Activated naive CD4-positive, alpha-beta T cell treated with anti-CD3 and anti-CD28 coated beads, Interleukin-2, amount 50 U/mL, for 24 hours (primary cell): ENCODE results near the gene NANS.
"Not testable (repeated sequence)": the region's sequence is repeated elsewhere in the genome, so short reads cannot be mapped to it uniquely, and the experiment has no call there.

Experiments
- H3K27ac Mint-ChIP-seq: one replicate; pipeline ENCODE4 v1.8.0; 2021; ENCODE audit warnings: mild to moderate bottlenecking, mixed read lengths
- H3K27me3 Mint-ChIP-seq: one replicate; pipeline ENCODE4 v1.8.0; 2021; ENCODE audit warnings: mixed read lengths
- H3K36me3 Mint-ChIP-seq: one replicate; pipeline ENCODE4 v1.8.0; 2021; ENCODE audit warnings: mixed read lengths
- H3K4me1 Mint-ChIP-seq: one replicate; pipeline ENCODE4 v1.8.0; 2021; ENCODE audit warnings: mixed read lengths
- H3K4me3 Mint-ChIP-seq: one replicate; pipeline ENCODE4 v1.8.0; 2021; ENCODE audit warnings: mild to moderate bottlenecking, mixed read lengths
- H3K9me3 Mint-ChIP-seq: one replicate; pipeline ENCODE4 v1.8.0; 2021; ENCODE audit warnings: mixed read lengths

Gene NANS

DNA sequence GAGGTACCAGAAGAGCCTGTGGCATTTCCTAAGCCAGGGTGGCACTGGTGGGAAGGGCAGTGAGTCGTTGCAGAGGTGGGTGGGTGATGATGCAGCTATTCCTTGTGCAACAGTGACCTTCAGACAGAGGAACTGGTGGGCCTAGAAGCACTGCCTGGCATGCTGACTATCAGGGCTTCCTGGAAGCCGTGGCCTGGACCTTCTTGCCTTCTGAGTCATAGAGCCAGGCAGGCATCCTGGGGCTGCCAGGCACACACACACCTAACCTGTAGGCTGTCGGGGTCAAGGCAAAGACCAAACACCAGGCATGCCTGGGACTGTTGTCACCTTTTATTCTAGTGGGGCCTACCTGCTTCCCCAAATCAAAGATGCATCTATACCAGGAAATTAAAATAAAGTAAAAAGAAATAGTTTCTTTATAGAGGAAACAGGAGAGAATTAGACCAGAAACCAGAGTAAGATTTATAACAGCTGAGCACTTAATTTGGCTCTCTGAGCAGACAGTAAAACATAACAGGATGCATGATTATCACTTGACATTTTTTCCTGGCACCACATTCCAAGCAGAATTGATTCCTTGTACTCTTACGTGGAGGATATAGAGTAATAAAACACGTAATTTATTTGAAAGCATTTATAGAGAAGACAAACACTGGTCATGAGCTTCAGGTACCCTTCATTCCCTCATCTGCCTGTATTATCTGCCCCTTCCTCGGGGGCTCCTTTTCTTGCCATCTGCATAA is 25.1 kb downstream of the NANS start:
- Mint-ChIP-seq H3K27ac (peak overlapping the region; percentile 77), H3K36me3 (peaks cover 20% of the 10 kb centered on the region), H3K27me3 (no peaks in the 10 kb centered on the region), H3K4me3 (peak overlapping the region; percentile 36), H3K4me1 (peaks cover 68% of the 10 kb centered on the region), H3K9me3 (no peaks in the 10 kb centered on the region)

DNA sequence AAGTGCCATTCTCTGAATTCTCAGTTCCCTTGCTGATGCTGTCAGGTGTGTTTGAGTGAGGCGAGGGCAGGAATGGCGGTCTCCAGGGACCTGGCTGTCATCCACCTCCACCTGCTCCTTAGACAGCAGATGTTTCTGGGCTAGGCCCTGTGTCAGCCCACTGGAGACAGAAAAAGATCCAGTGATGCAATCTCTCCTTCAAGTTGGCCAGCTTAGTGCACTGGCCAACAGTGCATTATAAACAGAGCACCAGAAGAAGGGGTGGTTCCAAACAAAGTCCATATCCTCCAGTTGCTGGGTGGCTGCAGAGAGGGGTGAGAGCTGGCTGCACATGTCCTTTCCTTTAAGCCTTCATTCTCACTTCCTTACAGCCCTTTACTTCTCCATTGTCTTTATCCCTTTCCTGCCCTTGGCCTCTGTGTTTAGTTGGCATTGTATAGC is 26.5 kb downstream of the NANS start:
- no peak overlapping the region for H3K4me3 Mint-ChIP-seq
- no peaks in the 10 kb centered on the region for H3K9me3 Mint-ChIP-seq
- peaks cover 61% of the 10 kb centered on the region for H3K4me1 Mint-ChIP-seq
- peak overlapping the region; percentile 15 for H3K27ac Mint-ChIP-seq
- peaks cover 18% of the 10 kb centered on the region for H3K36me3 Mint-ChIP-seq
- H3K27me3 Mint-ChIP-seq: no peaks in the 10 kb centered on the region

DNA sequence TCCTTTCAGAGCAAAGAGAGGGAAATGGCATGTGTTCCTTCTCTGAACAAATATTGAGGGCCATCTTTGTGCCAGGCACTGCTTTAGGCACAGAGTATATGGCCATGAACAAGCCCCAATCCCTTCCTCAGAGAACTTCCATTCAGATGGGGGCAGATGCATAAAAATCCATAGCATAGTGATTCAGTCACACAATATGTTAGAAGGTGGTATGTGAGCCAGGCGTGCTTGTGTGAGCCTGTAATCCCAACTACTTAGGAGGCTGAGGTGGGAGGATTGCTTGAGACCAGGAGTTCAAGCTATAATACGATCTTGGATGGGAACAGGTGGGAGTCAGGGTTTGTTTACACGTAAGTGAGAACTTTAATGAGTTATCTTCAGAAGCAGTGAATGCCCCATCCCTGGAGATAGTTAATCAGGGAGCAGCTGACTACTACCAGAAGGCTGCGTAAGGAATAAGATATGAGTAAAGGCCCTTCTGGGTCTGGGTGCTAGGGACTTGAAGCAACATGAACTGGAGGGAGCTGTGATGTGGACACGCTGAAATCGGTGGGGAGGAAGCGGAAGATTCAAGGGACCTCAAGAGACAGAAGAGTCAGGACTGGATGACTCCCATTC is 27.1 kb downstream of the NANS start:
- Mint-ChIP-seq H3K9me3 (no peaks in the 10 kb centered on the region), H3K4me3 (no peak overlapping the region), H3K27me3 (no peaks in the 10 kb centered on the region), H3K36me3 (peaks cover 16% of the 10 kb centered on the region), H3K4me1 (peaks cover 59% of the 10 kb centered on the region), H3K27ac (peak overlapping the region; percentile 15)

DNA sequence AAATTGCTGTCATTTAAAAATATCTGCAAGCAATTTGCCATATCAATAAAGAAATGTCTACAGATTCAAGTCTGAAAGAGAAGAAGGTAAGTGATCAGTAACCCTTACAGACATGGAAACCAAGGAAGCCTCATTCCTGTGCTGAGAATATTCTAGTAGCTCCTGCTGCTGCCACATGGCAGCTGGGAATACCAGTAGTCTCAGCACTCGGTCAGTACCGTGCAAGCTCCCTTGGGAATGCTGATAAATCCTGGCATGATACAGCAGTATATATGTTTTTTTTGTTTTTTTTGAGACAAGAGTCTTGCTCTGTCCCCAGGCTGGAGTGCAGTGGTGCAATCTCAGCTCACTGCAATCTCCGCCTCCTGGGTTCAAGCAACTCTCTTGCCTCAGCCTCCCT is 27.9 kb downstream of the NANS start:
- peaks cover 55% of the 10 kb centered on the region for H3K4me1 Mint-ChIP-seq
- H3K9me3 Mint-ChIP-seq: no peaks in the 10 kb centered on the region
- peaks cover 16% of the 10 kb centered on the region for H3K36me3 Mint-ChIP-seq
- H3K4me3 Mint-ChIP-seq: no peak overlapping the region
- H3K27me3 Mint-ChIP-seq: no peaks in the 10 kb centered on the region
- H3K27ac Mint-ChIP-seq: no peak overlapping the region

DNA sequence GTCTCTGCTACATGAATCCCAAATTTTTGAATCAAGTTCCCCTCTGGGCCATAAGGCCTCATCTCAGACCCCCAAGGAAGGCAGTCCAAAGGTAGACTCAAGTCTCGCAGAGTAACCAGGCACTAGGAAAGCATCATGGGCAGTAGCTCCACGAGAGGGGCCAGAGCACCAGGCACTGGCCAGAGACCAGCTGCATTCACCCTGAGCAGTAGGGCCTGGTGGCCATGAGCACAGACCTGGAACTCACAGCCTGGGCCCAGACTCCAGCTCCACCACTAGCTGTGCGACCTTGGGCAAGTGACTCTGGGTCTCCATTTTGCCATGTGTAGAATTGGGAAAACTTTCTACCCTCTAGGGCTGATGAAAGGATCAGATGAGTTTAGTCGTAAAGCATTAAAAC is 28.5 kb downstream of the NANS start:
- H3K36me3 Mint-ChIP-seq: peaks cover 18% of the 10 kb centered on the region
- H3K4me1 Mint-ChIP-seq: peaks cover 62% of the 10 kb centered on the region
- no peaks in the 10 kb centered on the region for H3K27me3 Mint-ChIP-seq
- H3K9me3 Mint-ChIP-seq: no peaks in the 10 kb centered on the region
- peak overlapping the region; percentile 43 for H3K27ac Mint-ChIP-seq
- H3K4me3 Mint-ChIP-seq: no peak overlapping the region

DNA sequence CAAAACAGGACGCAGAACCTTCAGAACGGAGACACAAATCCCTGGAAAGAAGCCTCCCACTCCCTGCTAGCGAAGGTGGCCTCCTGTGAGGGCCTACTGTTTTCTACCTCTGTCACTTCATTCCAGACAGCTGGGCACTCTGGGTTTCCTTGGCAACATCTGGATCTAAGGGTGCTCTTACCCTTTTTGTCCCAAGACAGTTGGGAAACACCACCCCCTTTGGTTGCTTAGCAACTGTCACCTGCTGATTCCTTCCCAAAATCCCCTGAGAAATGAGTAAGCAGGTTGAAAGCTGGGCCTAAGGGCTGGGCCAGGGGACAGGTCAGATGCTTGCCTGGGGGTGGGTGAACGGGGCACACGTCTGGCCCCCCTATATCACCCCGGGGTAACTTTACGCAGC is 29.4 kb downstream of the NANS start:
- H3K9me3 Mint-ChIP-seq: no peaks in the 10 kb centered on the region
- H3K27me3 Mint-ChIP-seq: no peaks in the 10 kb centered on the region
- H3K36me3 Mint-ChIP-seq: peaks cover 20% of the 10 kb centered on the region
- H3K4me3 Mint-ChIP-seq: no peak overlapping the region
- H3K4me1 Mint-ChIP-seq: peaks cover 67% of the 10 kb centered on the region
- no peak overlapping the region for H3K27ac Mint-ChIP-seq

DNA sequence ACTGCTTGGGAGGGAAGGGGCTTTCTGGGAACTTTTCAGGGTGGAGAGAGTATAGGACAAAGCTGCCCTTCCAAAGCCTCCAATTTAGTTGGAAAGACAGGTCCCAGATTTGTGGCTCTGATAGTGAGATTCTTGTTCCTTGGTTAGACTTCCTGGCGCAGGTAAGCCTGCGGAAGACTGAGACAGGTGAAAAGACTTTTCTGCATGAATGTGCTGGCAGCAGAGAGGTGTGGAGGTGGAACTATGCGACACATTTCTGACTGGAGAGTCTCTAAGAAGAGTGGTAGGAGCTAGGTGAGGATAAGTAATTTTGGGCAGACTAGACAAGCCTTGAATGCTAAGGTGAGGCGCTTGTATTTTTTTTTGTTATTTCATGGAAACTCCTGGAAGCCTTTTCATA is 29.9 kb downstream of the NANS start:
- Mint-ChIP-seq H3K4me3 (peak overlapping the region; percentile 51), H3K27ac (peak overlapping the region; percentile 56), H3K27me3 (no peaks in the 10 kb centered on the region), H3K9me3 (no peaks in the 10 kb centered on the region), H3K4me1 (peaks cover 65% of the 10 kb centered on the region), H3K36me3 (peaks cover 20% of the 10 kb centered on the region)

DNA sequence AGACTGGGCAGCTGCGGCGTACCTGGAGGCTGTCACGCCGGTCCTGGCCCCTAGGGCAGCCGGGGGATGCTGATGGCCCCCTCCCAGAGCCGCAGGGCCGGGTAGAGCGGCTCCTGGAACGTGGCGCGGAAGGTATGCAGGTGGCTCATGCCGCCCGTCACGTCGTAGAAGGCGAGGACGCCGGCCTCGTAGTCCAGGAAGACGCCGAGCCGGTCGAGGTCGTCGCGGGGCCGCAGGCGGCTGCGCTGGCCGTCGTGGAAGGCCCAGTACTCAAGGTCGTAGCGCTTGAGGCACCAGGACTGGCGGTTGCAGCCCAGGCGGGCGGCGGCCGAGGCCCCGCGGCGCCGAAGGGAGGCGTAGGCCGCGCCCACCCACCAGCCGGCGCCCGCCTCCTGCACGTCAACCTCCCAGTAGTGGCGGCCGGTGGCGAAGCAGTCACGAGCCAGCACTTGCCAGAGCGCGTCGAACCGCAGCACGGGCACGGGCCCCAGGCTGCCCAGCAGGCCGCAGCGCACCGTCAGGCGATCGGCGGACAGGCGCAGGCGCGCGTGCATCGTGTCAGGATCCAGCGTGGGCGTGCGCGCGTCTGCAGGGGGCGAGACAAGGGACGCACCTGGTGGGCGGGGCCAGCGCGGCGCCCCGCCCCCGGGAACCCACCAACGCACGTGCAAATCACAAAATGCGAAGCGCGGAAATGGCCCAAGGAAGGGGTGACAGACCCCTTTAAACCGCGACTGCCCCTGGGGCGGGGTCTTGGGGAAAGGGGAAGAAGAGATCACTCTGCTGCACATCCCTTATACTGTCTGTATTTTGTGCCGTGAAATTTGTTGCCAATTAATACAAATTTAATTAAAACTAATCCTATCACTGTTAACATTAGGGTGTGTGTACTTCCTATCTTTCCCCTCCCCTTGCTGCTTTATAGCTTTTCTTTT is 31.2 kb downstream of the NANS start:
- no peaks in the 10 kb centered on the region for H3K9me3 Mint-ChIP-seq
- no peak overlapping the region for H3K4me3 Mint-ChIP-seq
- no peaks in the 10 kb centered on the region for H3K27me3 Mint-ChIP-seq
- no peak overlapping the region for H3K27ac Mint-ChIP-seq
- H3K36me3 Mint-ChIP-seq: peaks cover 19% of the 10 kb centered on the region
- peaks cover 62% of the 10 kb centered on the region for H3K4me1 Mint-ChIP-seq

DNA sequence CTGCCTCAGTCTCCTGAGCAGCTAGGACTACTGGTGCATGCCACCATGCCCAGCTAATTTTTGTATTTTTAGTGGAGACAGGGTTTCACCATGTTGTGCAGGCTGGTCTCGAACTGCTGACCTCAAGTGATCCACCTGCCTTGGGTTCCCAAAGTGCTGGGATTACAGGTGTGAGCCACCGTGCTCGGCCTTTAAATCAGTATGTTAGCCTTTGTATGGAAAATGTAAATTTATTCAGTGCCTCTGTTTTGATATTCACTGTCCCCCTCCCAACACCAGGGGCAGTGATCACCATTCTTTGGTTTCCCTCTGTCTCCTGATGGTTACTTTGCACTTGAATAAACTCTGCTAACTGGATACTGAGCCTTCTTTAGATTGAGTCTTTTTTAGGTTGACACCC is 34.1 kb downstream of the NANS start:
- not testable (repeated sequence) for H3K9me3 Mint-ChIP-seq, H3K4me3 Mint-ChIP-seq, H3K27me3 Mint-ChIP-seq
- Mint-ChIP-seq H3K36me3 (peaks cover 28% of the 10 kb centered on the region), H3K27ac (peak overlapping the region; percentile 23), H3K4me1 (peaks cover 65% of the 10 kb centered on the region)

DNA sequence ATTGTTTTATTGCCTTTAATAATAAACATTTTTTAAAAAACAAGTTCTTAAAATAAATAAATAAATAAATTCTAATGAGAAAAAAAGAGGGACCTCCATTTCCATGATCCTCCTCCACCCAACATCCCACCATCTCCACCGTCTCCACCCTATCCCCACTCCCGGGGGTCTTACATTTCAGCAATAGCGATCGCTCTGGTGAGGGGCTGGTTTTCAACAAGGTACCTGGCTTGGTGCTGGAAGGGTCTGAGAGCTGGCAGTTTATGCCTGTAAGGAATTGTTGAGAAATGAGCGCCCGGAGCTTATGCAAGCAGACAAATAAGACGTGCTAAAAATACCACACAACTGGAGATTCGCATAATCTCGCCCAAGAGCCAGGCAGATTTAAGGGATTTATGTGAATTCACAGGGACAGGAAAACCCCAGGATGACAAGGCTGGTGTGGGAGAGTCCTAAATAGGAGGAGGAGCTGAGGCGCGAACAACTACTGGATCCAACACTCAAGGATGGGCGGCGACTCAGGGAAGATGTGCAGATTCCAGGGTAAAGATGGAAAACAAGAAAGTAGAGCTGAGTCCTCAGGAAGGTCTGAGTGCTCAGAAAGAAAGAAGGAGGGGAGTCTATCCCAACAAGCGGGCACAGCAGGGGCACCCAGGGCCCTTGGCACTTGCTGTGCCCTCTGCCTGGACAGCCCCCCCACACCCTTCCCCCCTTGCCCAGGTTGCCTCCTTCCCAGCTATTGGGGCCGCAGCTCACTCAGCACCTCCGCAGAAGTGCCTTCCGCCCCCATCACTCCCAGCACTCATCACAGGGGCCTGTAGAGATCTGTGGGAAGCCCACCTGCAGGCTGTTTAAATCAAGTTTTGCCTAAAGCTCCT is 35.4 kb downstream of the NANS start:
- no peaks in the 10 kb centered on the region for H3K27me3 Mint-ChIP-seq
- H3K9me3 Mint-ChIP-seq: no peaks in the 10 kb centered on the region
- peaks cover 67% of the 10 kb centered on the region for H3K4me1 Mint-ChIP-seq
- H3K27ac Mint-ChIP-seq: no peak overlapping the region
- no peak overlapping the region for H3K4me3 Mint-ChIP-seq
- peaks cover 24% of the 10 kb centered on the region for H3K36me3 Mint-ChIP-seq

DNA sequence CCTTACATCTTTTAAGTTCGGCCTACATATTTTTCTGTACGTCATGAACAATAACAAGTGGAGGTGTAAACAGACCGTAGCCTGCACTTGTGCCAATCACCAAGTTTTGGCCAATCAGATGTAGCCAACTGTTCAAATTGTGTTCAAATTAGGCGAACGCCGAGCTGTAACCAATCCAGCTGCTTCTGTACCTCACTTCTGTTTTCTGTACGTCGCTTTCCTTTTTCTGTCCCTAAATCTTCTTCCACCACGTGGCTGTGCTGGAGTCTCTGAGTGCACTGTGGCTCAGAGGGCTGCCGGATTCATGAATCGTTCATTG is 36.0 kb downstream of the NANS start:
- H3K27ac Mint-ChIP-seq: peak overlapping the region; percentile 64
- H3K4me3 Mint-ChIP-seq: no peak overlapping the region
- H3K4me1 Mint-ChIP-seq: peaks cover 71% of the 10 kb centered on the region
- H3K36me3 Mint-ChIP-seq: peaks cover 28% of the 10 kb centered on the region
- no peaks in the 10 kb centered on the region for H3K27me3 Mint-ChIP-seq
- no peaks in the 10 kb centered on the region for H3K9me3 Mint-ChIP-seq

DNA sequence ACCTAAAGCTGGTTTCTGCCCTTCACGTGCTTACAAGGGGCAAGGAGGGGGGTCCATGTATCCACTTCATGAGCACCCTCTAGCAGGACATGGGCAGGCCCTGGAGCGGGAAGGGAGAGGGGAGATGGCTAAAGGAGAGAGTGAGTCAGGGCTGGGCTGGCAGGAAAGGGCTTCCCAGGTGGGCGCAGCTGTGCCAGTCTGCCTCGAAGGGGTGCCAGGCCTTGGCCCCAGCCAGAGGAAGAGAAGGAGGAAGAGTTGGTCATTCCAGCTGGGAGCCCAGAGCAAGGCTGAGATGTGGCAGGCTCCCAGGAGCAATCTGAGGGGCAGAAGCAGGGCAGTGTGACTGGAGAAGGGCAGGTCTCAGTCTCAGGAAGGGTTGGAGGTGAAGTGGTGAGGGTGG is 37.8 kb downstream of the NANS start:
- Mint-ChIP-seq H3K9me3 (no peaks in the 10 kb centered on the region), H3K27ac (peak overlapping the region; percentile 1), H3K4me3 (no peak overlapping the region), H3K27me3 (no peaks in the 10 kb centered on the region), H3K36me3 (peaks cover 30% of the 10 kb centered on the region), H3K4me1 (peaks cover 85% of the 10 kb centered on the region)

DNA sequence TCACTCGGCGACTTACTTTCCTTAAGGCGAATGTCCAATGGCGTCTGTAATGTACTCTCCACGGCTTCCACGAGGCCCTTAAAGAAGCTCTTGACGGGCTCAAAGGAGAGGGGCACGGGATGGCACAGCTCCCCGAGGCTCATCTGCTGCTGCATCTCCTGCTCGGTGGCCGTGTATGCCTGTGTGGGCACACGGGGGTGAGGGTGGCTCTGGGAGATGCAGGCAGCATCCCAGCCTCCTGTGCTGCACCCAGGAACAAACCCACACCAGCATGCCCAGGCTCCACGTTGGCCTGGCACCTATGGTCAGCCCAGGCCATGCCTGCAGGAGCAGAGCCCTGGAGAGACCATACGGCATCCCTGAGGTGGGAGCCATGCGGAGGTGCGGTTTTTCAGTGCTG is 38.3 kb downstream of the NANS start:
- Mint-ChIP-seq H3K9me3 (no peaks in the 10 kb centered on the region), H3K4me1 (peaks cover 85% of the 10 kb centered on the region), H3K27ac (peak overlapping the region; percentile 1), H3K36me3 (peaks cover 29% of the 10 kb centered on the region), H3K4me3 (no peak overlapping the region), H3K27me3 (no peaks in the 10 kb centered on the region)

DNA sequence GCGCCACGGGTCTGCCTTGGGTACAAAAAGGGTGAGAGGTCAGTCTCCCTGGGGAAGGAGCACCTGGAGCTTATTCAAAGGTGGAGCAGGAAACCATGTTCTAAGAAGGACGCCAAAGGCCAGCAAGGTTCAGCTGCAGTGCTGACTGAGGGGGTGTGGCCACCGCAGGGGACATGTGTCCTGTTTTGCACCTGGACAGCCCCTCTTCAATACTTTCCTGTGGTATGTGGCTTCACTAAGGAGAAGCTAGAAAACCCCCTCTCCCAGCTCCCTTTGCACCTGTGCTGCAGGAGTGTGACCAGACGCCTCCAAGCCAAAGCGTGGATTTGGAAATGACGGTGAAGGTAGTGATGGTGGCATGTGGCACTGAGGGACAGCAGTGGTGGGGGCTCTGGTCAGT is 38.9 kb downstream of the NANS start:
- Mint-ChIP-seq H3K36me3 (peaks cover 26% of the 10 kb centered on the region), H3K27ac (no peak overlapping the region), H3K4me3 (no peak overlapping the region), H3K9me3 (no peaks in the 10 kb centered on the region), H3K4me1 (peaks cover 85% of the 10 kb centered on the region), H3K27me3 (no peaks in the 10 kb centered on the region)

DNA sequence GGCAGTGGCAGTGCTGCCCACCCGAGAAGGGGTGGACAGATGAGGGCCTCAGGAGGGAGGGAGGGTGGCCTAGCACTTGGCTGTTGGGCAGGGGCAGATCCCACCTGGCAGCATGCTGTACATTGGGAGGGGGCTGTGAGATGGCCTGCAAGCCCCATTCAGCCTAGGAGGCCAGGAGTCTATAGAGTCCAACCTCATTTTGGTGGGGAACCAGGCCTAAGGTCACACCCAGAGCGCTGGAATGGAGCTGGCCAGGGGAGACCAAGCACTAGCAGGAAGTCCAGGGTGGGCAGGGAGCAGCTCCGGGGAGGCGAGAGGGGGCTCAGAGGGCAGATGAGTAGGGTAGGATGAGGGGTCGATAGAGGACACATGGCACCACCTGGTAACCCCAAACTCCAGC is 39.6 kb downstream of the NANS start:
- no peaks in the 10 kb centered on the region for H3K27me3 Mint-ChIP-seq
- peak overlapping the region; percentile 70 for H3K27ac Mint-ChIP-seq
- H3K36me3 Mint-ChIP-seq: peaks cover 26% of the 10 kb centered on the region
- peaks cover 86% of the 10 kb centered on the region for H3K4me1 Mint-ChIP-seq
- no peaks in the 10 kb centered on the region for H3K9me3 Mint-ChIP-seq
- H3K4me3 Mint-ChIP-seq: no peak overlapping the region
